Hair follicular keratinocyte (primary cell): Measurements from ENCODE around the gene OR2T8. TPM values are rescaled to one million over a fixed set of nuclear protein-coding genes. Genes with fewer than 3 reads are reported as not detected.

ENCODE experiments used
- total RNA-seq: library from RNA; depleted of rRNA; stranded (reverse); fragments of >200 nt; gene quantifications from 2 replicates; pipeline ENCODE4 v1.2.3, GENCODE V29; 2015

The OR2T8 gene, protein sequence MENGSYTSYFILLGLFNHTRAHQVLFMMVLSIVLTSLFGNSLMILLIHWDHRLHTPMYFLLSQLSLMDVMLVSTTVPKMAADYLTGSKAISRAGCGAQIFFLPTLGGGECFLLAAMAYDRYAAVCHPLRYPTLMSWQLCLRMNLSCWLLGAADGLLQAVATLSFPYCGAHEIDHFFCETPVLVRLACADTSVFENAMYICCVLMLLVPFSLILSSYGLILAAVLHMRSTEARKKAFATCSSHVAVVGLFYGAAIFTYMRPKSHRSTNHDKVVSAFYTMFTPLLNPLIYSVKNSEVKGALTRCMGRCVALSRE
- total RNA-seq: not detected in 2 replicates

DNA sequence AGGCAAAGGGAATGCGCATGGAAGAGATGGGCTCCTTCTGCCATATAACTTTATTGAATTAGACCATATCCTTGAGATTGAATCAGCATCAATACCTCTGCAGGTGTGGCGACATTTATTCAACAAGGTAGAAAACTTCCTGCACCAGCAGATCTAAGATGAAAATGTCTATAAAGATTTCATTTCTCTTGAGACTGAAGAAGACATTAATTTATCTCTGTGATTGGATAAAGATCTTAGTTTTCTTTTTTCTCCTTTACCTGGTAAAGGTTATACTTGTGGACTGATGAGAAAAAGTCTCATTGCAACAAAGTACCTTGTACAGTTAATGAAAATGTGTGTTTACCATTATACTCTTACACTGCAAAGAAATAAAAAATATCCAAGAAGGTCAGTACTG lies at the start of gene OR2T8:
Gene OR2T8 (plus strand): TSS at position 301 of the 400 bp plus-strand sequence. CDS start 766 bp downstream, outside the sequence.

DNA sequence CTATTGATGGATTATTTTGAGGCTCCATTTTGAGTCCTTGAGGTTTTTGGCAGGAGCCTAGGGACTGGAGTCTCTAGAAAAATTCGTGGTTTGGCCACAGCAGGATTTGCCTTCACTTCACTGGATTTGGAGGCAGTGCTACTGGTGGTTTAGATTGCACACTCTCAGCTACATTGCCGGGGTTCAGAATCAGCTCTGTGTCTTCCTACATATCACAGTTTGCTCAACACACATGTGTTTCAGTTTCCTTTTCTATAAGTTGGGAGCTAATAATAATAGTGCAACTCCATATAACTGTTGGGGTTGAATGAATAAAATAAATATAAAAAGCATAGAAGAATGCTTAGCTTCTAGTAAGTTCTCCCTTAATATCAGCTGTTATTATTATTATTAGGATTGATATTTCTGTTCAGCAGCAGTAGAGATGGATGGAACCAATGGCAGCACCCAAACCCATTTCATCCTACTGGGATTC lies 24.9 kb upstream of the OR2T8 start, which contains the start of gene OR2W3:
Gene OR2W3 (plus strand): TSS at position 425 of the 475 bp plus-strand sequence. CDS start 0 bp downstream, at position 425.

DNA sequence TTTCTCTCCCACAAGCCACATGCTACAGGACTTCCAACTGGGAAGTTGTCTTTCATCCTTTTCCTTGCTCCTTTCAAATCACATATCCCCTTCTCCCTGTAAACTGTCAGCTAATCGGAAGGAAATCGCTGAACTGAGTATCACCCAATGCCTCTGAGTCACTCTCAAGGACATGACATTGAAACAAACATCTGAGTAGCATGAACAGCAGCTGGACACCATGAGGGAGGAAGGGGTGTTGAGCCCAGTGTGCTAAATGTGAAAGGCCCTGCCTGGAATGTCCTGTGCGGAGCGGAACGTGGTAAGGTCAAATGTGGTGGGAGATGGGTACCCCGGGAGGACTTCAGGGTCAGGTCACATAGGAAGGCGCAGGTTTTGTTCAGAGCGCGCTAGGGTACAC lies 4.8 kb downstream of the OR2T8 start, which contains the start of gene OR2AJ1:
Gene OR2AJ1 (plus strand): TSS at position 22 of the 400 bp plus-strand sequence. CDS start 8,880 bp downstream, outside the sequence.

DNA sequence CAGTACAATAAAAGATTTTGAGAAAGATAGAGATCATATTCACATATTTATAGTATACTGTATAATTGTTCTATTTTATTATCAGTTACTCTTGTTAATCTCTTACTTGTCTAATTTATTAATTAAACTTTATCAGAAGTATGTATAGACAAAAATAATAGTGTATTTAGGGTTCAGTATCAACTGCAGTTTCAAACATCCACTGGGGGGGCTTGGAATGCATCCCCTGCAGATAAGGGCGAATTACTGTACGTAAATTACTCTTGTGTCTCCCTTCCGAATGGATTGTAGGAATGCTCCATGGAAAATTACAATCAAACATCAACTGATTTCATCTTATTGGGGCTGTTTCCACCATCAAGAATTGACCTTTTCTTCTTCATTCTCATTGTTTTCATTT lies 28.5 kb downstream of the OR2T8 start, which contains the start of gene OR2L8:
Gene OR2L8 (plus strand): TSS at position 301 of the 400 bp plus-strand sequence. CDS start 0 bp downstream, at position 301.

DNA sequence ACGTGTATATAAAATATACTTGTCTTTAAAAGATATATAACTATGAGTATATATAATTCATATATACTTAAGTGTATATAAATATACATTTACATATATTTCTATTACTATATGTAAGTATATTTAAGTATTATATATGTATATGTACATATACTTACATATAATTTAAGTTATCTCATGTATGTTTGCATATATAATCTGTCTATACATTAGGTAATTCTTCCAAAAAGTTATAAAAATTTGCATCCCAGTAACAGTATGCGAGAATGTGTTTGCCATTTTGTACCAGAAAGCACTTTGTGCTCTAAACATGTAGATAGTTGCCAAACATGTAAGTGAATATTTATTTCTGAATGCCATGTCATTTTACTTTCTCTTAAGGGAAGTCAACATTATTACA lies 44.9 kb downstream of the OR2T8 start, which contains the start of gene OR2AK2:
Gene OR2AK2 (plus strand): TSS at position 301 of the 400 bp plus-strand sequence. CDS start 144 bp downstream, outside the sequence.

Other genes starting within 250 kb of the OR2T8 start
- gene OR13G1, start 240.5 kb upstream of the OR2T8 start, total RNA-seq: not detected in 2 replicates
- gene OR6F1, start 203.6 kb upstream of the OR2T8 start, total RNA-seq: not detected in 2 replicates
- not detected in 2 replicates for gene OR14K1, start 181.6 kb upstream of the OR2T8 start, total RNA-seq
- not detected in 2 replicates for gene OR14A2, start 172.1 kb upstream of the OR2T8 start, total RNA-seq
- not detected in 2 replicates for gene OR1C1, start 159.7 kb upstream of the OR2T8 start, total RNA-seq
- gene OR14A16, start 96.1 kb upstream of the OR2T8 start, total RNA-seq: not detected in 2 replicates
- gene OR11L1, start 78.4 kb upstream of the OR2T8 start, total RNA-seq: not detected in 2 replicates
- 2.3 TPM in 2 replicates for gene TRIM58, start 63.1 kb upstream of the OR2T8 start, total RNA-seq
- gene OR2W3, start 24.7 kb upstream of the OR2T8 start, total RNA-seq: 0.86 TPM in 1 of 2 replicates, not detected in the other
- not detected in 2 replicates for gene OR2AJ1, start 4.6 kb downstream of the OR2T8 start, total RNA-seq
- not detected in 2 replicates for gene OR2L8, start 28.6 kb downstream of the OR2T8 start, total RNA-seq
- gene OR2AK2, start 45.0 kb downstream of the OR2T8 start, total RNA-seq: not detected in 2 replicates
- gene OR2L5, start 93.4 kb downstream of the OR2T8 start, total RNA-seq: not detected in 2 replicates
- gene OR2L2, start 109.8 kb downstream of the OR2T8 start, total RNA-seq: not detected in 2 replicates
- gene OR2L3, start 126.6 kb downstream of the OR2T8 start, total RNA-seq: not detected in 2 replicates
- 0.08 and 0.23 TPM in 2 replicates for gene OR2L13, start 174.9 kb downstream of the OR2T8 start, total RNA-seq
- not detected in 2 replicates for gene OR2M5, start 224.9 kb downstream of the OR2T8 start, total RNA-seq